Prostate gland (tissue), 2 donors: ENCODE results near the gene S1PR1. TPM values are rescaled to one million over a fixed set of nuclear protein-coding genes. Genes with fewer than 3 reads are reported as not detected.

Source experiments
- DNase-seq: peaks from one replicate; pipeline ENCODE4 v3.0.0-alpha.2; 2019; ENCODE audit warnings: low spot score
- H3K27ac ChIP-seq, 2 donors: fragments of 200-600 bp; sonication (generic); 2 replicates each; pipeline ENCODE4 v1.5.1; 2017 to 2019
- H3K27me3 ChIP-seq: fragments of 200-600 bp; sonication (generic); replicated peaks from 2 replicates; pipeline ENCODE4 v1.5.1; 2019; ENCODE audit not compliant: insufficient read depth
- H3K36me3 ChIP-seq, 2 donors: fragments of 200-600 bp; sonication (generic); 1 replicate in 1 of 2; 2 replicates in 1 of 2; pipeline versions ENCODE4 v1.5.1 to v1.8.1; 2017 to 2019
- H3K4me1 ChIP-seq: fragments of 200-600 bp; sonication (generic); replicated peaks from 2 replicates; pipeline ENCODE4 v1.5.1; 2019
- H3K4me3 ChIP-seq, 2 donors: fragments of 200-600 bp; sonication (generic); 2 replicates each; pipeline ENCODE4 v1.5.1; 2017 to 2019
- H3K9me3 ChIP-seq: fragments of 200-600 bp; sonication (generic); 2 replicates; pipeline ENCODE4 v1.5.1; 2017
- POLR2A ChIP-seq: fragments of 450-650 bp; IDR thresholded peaks from one replicate; pipeline ENCODE4 v1.6.1; 2016; ENCODE audit warnings: antibody characterized with exemption, mild to moderate bottlenecking
- POLR2AphosphoS5 ChIP-seq: sonication (generic); formaldehyde crosslinking; IDR thresholded peaks from one replicate; pipeline ENCODE4 v1.6.1; 2017; ENCODE audit warnings: antibody characterized with exemption
- WGBS: methylation state at CpG from one replicate; pipeline ENCODE4 v1.1.5; 2018; 5-methylcytosine and 5-hydroxymethylcytosine counted together
- intact Hi-C: fragments of 100-400 bp; cut with DNase I; formaldehyde crosslinking; loops from one replicate; pipeline ENCODE4 v1.14.2; 2022
- total RNA-seq, 2 donors: library from RNA; depleted of rRNA; stranded (reverse); fragments of >200 nt; gene quantifications; one replicate each; pipeline ENCODE4 v1.1.0, GENCODE V29; 2016
- TF ChIP-seq, protein P1 (sequence below), 4 experiments: fragments of 200-600 bp in 2 of 4; fragments of 450-650 bp in 2 of 4; sonication (generic) in 2 of 4; IDR thresholded peaks; 1 replicate in 3 of 4; 2 replicates in 1 of 4; pipeline ENCODE4 v1.5.1; 2016 to 2019; ENCODE audit warnings: antibody characterized with exemption in 4 of 4, mild to moderate bottlenecking in 2 of 4, moderate library complexity in 2 of 4

The S1PR1 gene
- total RNA-seq, 2 donors from 2014 or later: 9.7 to 24.2 TPM

- Histone ChIP-seq H3K27me3 (no peaks in the 10 kb centered on the region), H3K4me1 (no peaks in the 10 kb centered on the region), H3K4me3 (no peak overlapping the region), H3K27ac (no peak overlapping the region), H3K9me3 (no peaks in the 10 kb centered on the region), H3K36me3 (no peaks in the 10 kb centered on the region)
- intact Hi-C loops: no loop called here
- 60% methylated on average over 3 of the region's 3 CpGs for WGBS
- TF ChIP-seq, protein P1, sequence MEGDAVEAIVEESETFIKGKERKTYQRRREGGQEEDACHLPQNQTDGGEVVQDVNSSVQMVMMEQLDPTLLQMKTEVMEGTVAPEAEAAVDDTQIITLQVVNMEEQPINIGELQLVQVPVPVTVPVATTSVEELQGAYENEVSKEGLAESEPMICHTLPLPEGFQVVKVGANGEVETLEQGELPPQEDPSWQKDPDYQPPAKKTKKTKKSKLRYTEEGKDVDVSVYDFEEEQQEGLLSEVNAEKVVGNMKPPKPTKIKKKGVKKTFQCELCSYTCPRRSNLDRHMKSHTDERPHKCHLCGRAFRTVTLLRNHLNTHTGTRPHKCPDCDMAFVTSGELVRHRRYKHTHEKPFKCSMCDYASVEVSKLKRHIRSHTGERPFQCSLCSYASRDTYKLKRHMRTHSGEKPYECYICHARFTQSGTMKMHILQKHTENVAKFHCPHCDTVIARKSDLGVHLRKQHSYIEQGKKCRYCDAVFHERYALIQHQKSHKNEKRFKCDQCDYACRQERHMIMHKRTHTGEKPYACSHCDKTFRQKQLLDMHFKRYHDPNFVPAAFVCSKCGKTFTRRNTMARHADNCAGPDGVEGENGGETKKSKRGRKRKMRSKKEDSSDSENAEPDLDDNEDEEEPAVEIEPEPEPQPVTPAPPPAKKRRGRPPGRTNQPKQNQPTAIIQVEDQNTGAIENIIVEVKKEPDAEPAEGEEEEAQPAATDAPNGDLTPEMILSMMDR (IDR thresholded peaks at IDR 0.05): no peak
- no peak for TF ChIP-seq POLR2A
- no peak for TF ChIP-seq POLR2AphosphoS5
- no peak for DNase-seq
Measured at GRCh38 chr1:101243751-101244150, 6.9 kb downstream of the S1PR1 start.

DNA sequence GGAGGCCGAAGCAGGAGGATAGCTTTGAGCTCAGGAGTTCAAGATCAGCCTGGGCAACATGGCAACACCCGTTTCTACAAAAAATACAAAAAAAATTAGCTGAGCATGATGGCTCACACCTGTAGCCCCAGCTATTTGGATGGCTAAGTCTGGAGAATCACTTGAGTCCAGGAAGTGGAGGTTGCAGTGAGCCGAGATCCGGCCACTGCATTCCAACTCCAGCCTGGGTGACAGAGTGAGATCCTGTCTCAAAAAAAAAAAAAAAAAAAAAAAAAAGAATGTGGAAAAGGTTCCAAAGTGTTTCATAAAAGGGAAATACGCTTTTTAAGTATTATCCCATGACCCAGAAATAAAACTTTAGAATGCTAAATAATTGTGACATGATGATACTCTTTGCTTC is 8.0 kb downstream of the S1PR1 start:
- Histone ChIP-seq H3K27me3 (no peaks in the 10 kb centered on the region), H3K4me1 (no peaks in the 10 kb centered on the region), H3K9me3 (no peaks in the 10 kb centered on the region), H3K36me3 (no peaks in the 10 kb centered on the region), H3K27ac (no peak overlapping the region), H3K4me3 (no peak overlapping the region)
- intact Hi-C loops: no loop called here
- TF ChIP-seq POLR2AphosphoS5 (no peak), POLR2A (no peak)
- TF ChIP-seq, protein P1 (IDR thresholded peaks at IDR 0.05): no peak
- WGBS: 53% methylated on average over 5 of the region's 5 CpGs
- no peak for DNase-seq

- Histone ChIP-seq H3K4me3 (no peak overlapping the region), H3K27ac (no peak overlapping the region), H3K9me3 (no peaks in the 10 kb centered on the region), H3K36me3 (no peaks in the 10 kb centered on the region), H3K27me3 (no peaks in the 10 kb centered on the region), H3K4me1 (no peaks in the 10 kb centered on the region)
- TF ChIP-seq POLR2AphosphoS5 (peak; percentile 59), POLR2A (no peak)
- TF ChIP-seq, protein P1 (IDR thresholded peaks at IDR 0.05): no peak
- intact Hi-C loops: no loop called here
- DNase-seq: peak; percentile 13
- 36% methylated on average over 2 of the region's 2 CpGs for WGBS
Measured at GRCh38 chr1:101245246-101245927, 8.6 kb downstream of the S1PR1 start.

- Histone ChIP-seq H3K4me3 (no peak overlapping the region), H3K27me3 (no peaks in the 10 kb centered on the region), H3K27ac (no peak overlapping the region), H3K4me1 (no peaks in the 10 kb centered on the region), H3K9me3 (no peaks in the 10 kb centered on the region), H3K36me3 (no peaks in the 10 kb centered on the region)
- TF ChIP-seq POLR2A (no peak), POLR2AphosphoS5 (no peak)
- TF ChIP-seq, protein P1 (IDR thresholded peaks at IDR 0.05): no peak
- WGBS: 84% methylated on average over 6 of the region's 6 CpGs
- intact Hi-C loops: no loop called here
- no peak for DNase-seq
Measured at GRCh38 chr1:101247404-101248287, 10.8 kb downstream of the S1PR1 start.
